ENCODE measurements around the gene RPS6KA2.

Gene RPS6KA2

DNA sequence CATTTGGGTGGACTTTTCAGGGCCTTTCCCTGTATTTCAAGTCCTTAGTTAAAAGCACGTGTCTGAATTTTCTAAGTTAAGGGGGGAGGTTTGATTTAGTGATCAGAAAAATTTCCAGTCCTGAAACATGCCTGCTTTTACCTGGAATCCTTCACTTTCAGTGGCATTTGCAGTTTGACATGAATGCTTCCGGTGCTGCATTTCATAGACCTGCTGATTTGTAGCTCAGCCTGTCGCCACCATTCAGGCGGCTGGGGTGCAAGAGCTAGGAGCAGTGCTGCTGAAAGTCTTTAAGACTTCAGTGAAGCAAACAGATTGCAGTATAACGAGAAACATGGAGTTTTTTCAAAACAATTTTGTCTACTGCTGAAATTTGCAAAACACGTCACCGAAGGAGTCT, 14.0 kb downstream of the RPS6KA2 start:
- DNase-seq, result no peak

DNA sequence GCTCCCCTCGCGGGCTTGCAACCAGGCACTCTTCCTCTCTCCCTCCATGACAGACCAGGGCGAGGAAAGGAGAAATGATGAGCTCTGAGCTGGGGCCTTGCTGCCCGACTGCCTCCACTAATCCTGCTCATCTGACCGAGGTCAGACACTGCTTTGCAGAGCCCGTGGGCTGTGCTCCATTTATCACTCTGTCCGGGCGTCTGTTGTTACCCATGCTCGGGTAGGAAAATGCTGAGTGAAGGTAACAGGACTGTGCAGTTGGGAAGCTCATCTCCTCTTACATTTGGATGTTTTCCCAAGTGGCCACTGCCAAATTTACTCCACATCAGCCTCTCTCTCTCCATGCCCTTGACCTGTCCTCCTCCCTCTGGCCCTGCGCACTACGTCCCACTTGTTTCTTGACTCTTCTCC, 14.6 kb downstream of the RPS6KA2 start:
- DNase-seq, result no peak

DNA sequence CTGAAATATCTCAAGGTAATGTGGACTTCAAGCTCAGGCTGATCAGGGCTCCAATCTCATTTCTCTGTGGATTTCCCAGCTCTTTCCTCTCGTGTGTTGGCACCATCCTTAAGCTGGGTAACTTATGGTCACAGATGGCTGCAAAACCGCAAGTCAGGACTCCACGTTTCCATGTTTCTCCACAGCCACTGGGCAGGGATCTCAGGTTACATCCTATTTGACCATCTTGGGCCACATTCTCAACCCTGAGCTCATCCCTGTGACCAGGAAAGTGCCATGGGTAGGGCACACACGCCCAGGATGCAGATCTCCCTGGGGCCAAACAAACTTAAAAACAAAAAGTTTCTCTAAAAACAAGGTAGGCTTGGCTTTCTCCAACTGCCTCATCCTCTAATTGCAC, 15.4 kb downstream of the RPS6KA2 start:
- DNase-seq, result peak in 1 of 3 experiments; percentile 10

DNA sequence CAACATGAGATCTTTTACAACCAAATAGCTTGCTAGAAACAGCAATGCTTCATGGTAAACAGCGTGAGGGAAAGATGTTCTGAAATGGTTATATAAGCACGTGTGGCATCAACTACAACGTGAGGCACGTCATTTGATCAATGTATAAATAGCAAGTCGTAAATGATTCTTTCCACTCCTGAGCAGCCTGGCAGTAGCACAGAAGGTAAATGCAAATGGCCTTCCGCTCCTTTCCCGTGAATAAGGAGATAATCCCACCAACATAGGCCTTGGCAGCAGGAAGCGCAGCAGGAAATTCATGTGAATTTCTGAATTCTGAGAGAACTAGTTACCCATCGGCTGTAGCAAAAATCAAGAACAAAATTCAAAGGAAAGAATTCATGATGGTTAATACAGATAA, 17.0 kb downstream of the RPS6KA2 start:
- no peak for DNase-seq

DNA sequence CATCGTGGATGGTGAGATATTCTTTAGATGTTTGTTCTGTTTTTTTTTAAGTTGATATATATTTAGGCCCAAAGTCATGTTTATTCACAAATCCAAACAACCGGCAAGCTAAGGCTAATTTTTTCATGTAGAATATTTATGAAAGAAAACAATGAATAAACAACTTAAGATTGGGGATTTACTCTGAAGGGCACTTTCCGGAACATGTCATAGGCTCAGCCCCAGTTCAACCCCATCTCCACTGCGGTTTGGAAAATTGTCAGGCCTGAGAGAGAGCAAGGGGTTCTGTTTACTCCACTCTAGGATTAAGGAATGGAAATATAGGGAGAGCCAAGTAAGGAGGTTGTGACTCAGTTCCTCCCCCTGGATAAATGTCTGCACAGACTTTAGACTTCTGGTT, 18.3 kb downstream of the RPS6KA2 start:
- no peak for DNase-seq

DNA sequence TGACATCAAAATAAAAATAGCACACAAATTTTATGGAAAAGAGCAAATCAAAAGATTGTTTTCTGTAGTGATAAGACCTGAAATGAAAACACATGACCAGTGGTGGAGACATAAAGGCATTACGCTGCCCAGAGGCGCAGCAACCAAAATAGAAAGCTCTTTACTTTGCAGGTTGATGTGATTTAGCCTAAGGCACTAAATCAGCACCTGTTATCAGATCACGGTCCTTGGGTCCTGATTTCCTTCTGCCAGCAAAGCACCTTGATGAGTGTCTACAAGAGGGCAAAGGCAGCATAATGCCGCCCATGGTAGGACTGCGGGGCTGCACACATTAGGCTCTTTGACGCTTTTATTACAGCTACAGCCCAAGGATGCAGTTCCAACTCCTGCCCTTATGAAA, 21.3 kb downstream of the RPS6KA2 start:
- peak in 1 of 3 experiments; percentile 44 for DNase-seq

DNA sequence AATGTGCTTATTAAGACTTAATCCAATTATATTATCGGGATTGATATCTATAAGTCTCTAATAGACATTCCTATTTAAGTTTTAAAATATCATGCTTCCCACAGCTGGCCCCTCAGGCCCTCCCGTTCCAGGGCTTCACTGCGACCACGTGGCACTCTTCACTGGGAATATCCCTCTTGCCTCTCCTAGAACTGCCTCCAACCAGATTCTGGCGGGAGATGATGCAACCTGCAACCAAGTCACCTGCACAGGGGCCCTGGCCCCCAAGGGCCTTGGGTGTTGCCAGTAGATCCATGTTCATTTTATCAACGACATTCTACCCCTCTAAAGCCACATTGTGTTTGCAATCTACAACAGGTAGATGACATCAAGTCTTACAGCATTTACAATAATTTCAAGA, 22.1 kb downstream of the RPS6KA2 start:
- DNase-seq, result no peak

DNA sequence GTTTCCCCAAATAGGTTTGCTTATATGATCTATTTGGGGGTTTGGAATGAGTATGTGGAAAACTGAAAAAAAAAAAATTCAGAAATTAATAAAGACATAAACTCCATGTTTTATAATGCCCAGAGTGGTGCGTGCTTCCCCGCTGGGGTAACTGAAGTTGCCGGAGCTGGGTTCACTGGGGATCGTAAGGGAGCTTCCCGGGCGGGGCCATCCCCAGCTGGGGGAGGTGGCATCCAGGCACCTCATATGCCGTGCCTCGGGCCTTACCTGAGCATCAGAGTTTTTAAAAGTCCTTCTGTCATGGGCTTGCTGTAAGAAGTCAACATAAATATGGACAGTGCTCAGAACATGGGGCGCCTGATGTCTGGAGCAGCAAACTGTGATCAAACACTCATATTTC, 22.7 kb downstream of the RPS6KA2 start:
- DNase-seq, result no peak

DNA sequence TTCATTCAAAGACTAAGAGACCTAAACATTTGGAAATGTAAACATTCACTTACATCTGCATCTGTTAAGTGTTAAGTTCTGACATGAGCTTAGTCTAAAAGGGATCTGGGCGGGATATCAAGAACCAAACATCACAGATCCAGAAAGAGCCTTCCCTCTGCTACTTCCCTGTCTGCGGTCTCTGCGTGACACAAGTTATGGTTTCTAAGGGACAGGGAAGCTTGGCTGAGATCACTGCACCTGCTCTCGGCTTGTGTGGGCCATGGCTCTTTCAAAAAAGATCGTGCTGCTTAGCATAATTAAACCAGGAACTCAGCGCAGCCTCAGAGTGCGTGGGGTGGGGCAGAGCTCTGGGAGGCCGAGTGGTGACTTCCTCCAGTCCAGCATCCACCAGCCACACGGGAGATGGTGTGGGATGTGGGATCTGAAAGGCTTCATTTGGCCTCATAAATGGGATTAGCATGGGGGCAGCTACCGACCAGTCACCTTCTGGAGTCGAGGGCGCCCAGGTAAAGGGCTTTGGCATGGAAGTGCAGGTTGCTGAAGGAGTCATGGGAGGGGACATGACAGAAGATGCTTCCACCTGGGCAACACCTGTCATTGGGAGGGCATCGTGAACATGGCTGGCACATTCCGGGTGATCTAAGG, 23.9 kb downstream of the RPS6KA2 start:
- DNase-seq, result peak in 1 of 3 experiments; percentile 23

DNA sequence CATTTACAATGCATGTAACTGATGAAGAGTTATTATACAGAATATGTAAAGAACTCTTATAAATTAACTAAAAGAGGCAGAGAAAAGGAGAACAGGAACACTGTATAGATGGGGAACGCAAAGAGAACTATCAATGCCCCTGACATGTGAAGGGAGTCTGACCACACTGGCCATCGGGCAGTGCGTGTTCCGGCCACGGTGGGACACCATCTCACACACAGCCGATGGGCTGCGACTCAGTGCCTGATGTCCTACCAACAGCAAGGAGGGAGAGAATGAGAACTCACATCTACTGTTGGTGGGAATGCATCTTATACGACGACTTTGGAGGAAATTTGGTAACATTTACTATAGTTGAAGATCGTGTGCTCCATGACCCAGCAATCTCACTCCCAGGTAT, 25.1 kb downstream of the RPS6KA2 start:
- no peak for DNase-seq

DNA sequence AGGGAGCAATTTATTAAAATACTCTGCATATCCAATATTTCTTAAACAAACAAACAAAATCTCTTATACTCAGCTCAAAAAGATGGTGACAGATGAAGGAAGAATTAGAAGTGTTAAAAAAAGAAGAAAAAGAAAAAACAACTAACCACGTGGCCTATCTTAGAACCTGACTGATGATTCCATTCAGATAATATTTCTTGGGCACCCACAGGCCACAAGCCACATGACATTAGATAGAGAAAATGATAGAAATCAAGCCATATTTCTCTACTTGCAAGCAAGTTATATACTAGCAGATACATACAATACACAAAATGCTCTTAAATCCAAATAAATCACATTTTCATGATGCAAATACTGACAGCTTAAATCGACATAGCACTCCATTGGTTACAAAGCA, 26.1 kb downstream of the RPS6KA2 start:
- DNase-seq, result no peak

DNA sequence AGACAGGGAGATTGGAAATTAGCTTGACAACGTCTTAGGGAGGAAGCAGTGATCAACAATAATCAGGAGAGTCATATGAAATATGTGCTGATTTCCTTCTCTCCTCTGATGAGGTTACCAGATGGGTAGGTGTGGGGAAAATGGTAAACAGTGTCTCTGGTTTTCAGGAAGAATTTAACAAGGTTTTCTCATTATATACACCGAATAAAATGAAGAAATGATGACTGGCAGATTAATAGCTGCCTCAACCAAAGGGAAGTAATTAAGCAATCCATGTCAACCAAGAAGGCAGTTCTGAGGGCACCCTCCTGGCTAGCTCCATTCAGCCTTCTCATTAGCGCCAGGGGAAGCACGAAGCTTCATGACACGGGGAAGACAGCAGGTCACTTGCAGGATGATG, 27.8 kb downstream of the RPS6KA2 start:
- DNase-seq, result peak in 1 of 3 experiments; percentile 51

DNA sequence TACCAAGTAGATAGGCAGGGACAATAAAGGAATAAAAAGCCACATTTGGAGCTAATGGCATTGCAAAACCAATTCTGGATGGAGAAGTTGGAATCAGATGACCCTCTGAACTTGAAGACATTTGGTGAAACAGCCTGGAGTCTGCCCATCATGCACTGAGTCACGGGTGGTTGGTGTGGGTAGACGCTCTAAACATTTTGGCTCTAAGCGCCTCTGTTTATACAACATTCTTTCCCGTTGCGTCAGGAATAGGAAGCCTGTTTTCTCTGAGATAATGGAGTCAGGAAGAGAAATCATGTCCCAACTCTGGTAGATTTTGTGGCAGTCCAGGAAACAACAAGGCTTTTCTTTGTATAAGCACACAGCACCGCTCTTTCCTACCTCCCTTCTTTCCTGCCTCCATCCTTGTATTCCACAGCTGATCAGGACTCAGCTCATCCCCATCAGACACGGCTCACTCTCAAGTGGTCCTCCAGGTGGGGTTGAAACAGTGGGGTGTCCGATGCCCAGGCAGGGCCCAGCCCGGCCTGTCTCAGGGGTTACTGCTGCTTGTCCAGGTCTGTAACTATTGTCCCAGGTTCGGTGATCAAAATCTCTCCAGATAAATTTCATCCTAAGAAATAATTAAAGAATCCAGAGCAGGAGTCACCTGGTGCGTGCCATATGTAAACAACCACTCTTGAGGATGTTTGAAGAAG, 28.5 kb downstream of the RPS6KA2 start:
- peak in 1 of 3 experiments; percentile 38 for DNase-seq

DNA sequence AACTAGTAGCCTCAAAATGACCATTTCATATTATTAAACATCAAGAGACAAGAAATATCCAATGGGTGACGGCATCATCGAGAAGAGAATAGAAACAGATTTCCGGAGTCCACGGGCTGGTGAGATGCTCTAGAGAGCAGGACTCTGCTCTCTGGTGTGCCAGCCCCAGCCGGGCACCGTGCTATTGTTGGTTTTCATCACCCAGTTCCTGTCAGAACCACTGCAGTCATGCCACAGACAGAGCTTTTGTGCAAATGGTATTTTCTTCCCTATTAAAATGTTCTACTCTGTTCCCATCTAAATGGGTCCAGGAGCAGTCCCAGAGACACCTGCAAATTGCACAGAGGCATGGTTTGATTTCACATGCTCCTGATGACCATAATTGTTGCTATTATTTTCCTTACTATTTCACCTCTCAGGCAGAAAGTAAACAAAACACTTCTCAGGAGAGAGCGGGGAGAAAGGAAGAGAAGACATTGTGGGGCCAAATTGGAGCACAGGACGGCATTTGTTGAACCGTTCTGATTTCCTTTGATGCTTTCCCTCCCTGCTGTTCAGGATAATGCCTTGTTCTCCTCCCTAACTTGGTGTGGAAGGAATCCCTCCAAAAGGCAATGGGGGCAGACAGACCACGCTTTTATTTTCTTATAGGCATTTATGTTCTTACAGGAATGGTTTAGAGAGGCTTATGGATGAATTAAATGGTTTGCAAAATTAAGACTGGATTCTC, 29.2 kb downstream of the RPS6KA2 start:
- peak in 2 of 3 experiments; percentile 52 to 87 for DNase-seq

DNA sequence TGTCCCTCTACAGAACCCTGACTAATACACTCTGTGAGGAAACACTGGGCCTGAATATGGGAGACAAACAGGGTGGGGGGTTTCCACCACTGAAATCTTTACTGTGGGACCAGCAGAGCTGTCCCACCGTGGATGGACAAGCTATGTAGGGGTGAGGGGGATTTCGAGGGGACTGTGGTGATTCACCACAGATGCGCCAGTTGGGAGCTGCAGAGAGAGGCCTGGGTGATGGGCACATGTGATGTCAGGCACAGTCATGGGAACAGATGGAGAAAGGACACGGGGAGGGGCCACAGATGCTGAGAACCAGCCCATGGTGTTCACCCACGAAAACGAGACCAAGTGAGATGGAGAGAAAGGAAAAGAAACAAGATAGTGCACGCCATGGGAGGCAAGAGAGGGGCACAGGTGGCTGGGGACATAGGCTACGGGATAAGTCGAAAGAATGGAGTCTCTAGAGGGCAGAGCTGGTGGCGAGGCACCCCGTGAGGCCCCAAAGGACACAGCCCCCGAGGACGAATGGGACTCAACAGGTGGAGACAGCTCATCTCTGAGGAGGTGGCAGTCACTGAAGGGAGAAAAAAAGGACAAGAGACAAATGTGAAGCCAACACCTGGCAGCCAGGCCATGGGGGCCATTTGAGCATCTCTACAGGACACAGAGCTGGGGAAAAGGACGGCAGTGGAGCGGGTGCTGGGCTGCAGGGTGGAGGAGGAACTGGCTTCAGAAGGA, 30.1 kb downstream of the RPS6KA2 start:
- DNase-seq, result no peak

DNA sequence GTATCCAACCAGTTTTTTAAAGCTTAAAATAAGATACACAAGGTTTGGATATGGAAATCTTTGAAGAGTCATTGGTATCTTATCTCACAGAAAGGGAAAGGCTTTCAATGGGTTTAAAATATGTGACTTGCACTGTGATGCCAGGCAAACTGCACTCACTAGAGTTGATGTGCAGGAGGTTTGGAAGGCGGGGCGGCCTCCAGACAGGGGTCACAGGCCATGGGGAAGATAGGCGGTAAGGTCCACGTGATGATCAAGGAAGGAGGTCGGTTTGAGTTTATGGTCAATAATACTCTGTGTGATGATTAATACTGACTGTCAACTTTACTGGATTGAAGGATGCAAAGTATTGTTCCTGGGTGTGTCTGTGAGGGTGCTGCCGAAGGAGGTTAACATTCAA, 31.1 kb downstream of the RPS6KA2 start:
- no peak for DNase-seq

DNA sequence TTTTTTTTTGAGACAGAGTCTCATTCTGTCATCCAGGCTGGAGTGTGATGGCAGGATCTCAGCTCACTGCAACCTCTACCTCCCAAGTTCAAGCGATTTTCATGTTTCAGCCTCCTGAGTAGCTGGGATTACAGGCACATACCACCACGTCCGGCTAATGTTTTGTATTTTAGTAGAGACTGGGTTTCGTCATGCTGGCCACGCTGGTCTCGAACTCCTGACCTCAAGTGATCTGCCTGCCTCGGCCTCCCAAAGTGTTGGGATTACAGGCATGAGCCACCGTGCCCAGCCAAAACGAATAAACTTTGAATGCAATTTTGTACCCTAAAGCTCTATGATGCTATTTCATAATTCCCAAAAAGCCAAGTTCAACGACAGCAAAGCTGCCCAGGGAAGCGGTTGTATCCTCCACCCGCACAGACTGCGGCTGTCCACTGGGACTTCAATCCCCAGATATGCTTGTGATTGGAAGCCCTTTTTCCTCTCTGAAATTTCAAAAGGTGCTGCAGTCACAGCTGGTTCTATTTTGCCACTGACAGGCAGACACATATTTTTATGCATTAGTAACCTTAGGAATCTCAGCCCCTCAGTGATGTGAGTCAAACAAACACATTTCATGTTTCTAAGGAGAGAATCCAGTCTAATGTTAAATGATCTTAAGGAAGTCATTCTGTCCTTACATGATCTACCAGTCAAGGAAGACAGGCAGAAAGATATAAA, 31.8 kb downstream of the RPS6KA2 start:
- no peak for DNase-seq

DNA sequence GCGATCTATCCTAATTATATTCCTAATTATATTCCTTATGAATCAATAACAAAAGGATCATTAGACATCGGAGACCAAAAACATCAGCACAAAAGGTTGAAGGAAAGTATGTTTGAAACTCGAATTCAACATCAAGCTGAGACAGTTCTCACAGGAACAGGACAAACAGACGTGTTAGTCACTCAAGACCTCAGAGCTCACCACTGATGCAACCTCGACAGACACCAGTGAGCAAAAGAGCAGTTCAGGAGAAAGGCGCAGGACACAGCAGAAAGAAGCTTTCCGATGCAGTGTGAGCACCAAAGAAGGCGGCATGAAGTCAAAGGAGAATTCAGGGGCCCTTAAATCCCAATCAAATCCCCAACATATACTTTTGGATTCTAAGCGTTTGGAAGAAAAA, 34.2 kb downstream of the RPS6KA2 start:
- DNase-seq, result no peak

DNA sequence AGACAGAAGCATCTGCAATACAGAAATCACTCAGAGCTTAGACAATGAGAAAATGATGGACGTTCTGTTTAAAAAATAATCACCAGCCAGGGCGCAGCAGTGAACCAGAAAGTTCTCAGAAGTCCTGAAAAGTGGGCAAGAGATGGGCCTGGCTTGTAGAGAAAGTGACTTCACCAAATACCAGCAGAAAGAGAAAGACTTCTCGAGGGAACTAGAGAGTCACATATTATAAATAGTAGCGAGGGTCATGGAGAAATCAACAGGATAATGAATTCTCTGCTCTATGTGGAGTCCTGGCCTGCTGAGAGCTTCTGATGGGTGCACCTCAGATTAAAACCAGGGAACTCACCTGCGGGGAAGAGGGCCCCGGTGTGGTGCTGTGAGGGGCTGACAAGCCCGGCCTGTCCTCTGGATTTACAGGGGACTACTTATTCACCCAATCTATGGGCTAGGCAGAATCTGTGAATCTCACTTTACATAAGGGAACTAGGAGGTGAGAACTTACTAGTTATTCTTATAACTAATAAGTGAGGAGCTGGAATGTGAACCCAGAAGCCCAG, 35.0 kb downstream of the RPS6KA2 start:
- DNase-seq, result no peak

DNA sequence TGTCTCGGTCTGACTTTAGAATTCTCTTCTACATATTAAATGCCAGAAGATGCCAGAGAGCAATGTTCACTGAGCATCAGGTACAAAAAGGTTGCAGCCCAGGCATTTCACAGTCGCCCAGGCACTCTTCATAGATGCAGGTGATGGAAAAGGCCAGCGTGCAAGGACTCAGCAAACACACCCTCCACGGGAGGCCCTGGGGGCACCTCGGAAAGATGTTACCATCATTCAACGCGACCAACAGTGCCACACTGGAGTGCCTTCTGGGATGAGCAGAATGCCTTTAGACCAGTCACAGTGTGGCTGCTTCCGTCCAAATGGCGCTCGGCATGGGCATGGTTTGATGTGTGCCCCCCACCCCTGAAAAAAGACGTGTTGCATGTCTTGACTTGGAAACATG, 36.0 kb downstream of the RPS6KA2 start:
- DNase-seq, result no peak

DNA sequence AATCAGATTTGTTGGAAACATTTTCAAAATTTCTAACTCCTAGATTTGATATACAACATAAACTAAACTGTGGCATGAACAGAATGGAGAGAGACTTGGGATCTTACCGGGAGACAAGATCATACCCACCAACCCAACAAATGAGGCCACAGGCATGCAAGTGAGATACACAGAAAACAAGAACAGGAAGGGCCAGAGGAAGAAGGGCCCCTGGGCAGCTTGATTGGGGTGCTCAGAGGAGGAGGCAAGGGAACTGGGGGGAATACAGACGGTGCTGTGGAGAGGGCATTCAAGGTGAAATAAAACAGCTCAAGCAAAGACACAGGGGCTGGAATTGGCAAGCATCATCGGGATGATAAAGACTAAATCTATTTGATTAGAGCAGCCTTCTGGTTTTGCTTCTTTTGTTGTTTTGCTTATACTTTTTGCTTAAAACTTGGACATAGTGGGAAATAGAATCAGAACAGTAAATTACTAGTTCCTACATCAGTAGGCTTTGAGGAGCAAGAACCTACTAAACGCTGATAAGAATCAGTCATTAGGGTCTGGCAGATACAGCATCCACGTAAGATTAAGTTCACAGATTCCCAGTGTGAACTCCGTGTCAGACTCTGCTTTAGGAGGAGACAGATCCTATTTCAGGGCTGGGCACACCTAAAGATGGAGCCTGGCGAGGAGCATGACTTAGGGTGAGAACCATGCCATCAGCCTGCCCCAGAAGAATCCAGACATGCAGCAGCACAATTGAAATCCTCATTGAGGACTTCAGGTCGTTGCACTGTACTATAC, 37.1 kb downstream of the RPS6KA2 start:
- no peak for DNase-seq

DNA sequence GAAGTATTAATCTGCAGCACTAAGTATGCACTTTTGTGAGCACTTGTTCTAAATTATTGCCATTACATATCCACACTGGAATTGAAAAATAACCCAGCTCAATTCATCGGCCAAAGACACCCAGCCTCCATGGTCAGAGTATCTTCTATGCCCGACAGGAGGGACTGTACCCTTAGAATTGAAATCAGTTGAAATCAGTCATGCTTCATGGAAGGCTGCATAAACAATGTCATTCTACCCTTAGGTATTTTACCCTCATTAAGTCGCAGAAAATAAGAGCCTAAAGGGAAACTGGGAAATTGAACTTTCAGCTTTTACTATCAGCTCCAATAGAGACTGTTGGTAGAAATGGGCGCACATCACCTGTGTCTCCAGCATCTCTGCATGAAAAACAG, 37.7 kb downstream of the RPS6KA2 start:
- no peak for DNase-seq

Data from NCI-H1417 (cell line).